Right lobe of liver (tissue), 4 donors: Measurements from ENCODE around the gene ACSF2.

Experiments used
- CTCF ChIP-seq, 4 donors: fragments of 200-600 bp in 3 of 4; fragments of 450-650 bp in 1 of 4; IDR thresholded peaks; one replicate each; pipeline versions ENCODE4 v1.5.1 to v1.8.0; 2016 to 2022; ENCODE audit warnings: antibody characterized with exemption in 4 of 4, mild to moderate bottlenecking in 2 of 4
- POLR2A ChIP-seq: fragments of 450-650 bp; IDR thresholded peaks from one replicate; pipeline ENCODE4 v1.6.1; 2017; ENCODE audit warnings: antibody characterized with exemption, mild to moderate bottlenecking
- donor health status: DM: no; HTN: no; CAD: no.
- donor health status: DM: no; HTN: no; CAD: no.
- donor health status: DM: no; HTN: yes; CAD: no.

GRCh38 chr17:50425682-50426471 is at the start of gene ACSF2:
- no peak for TF ChIP-seq CTCF (IDR thresholded peaks at IDR 0.05)
- TF ChIP-seq POLR2A = peak; percentile 77
